Right lobe of liver (tissue), 6 donors: ENCODE measurements around the gene COMMD9. TPM values are rescaled to one million over a fixed set of nuclear protein-coding genes. Genes with fewer than 3 reads are reported as not detected.

Experiments used
- ATAC-seq, 4 donors: fragments of 200-7000 bp; cut with Tn5 transposase; one replicate each; pipeline ENCODE4 v1.9.1; 2020; ENCODE audit warnings: mild to moderate bottlenecking in 4 of 4, moderate library complexity in 4 of 4
- DNase-seq, 3 donors: peaks; one replicate each; pipeline ENCODE4 v3.0.0-alpha.2; 2020
- H3K27ac ChIP-seq, 3 donors: fragments of 200-600 bp; one replicate each; pipeline ENCODE4 v1.8.0; 2022
- H3K27me3 ChIP-seq, 2 donors: fragments of 200-600 bp; one replicate each; pipeline ENCODE4 v1.8.0; 2022
- H3K36me3 ChIP-seq, 4 donors: fragments of 200-600 bp; sonication (generic) in 1 of 4; one replicate each; pipeline versions ENCODE4 v1.5.1 to v1.8.0; 2017 to 2022; ENCODE audit warnings: control low read depth in 1 of 4
- H3K4me1 ChIP-seq, 4 donors: fragments of 200-600 bp; sonication (generic) in 1 of 4; one replicate each; pipeline versions ENCODE4 v1.5.1 to v1.8.0; 2017 to 2022; ENCODE audit warnings: control low read depth in 1 of 4
- H3K4me3 ChIP-seq, 3 donors: fragments of 200-600 bp; one replicate each; pipeline ENCODE4 v1.8.0; 2022
- H3K9me3 ChIP-seq, 4 donors: fragments of 200-600 bp; sonication (generic) in 1 of 4; one replicate each; pipeline versions ENCODE4 v1.5.1 to v1.8.0; 2017 to 2022; ENCODE audit warnings: control low read depth in 1 of 4
- CTCF ChIP-seq, 4 donors: fragments of 200-600 bp in 3 of 4; fragments of 450-650 bp in 1 of 4; IDR thresholded peaks; one replicate each; pipeline versions ENCODE4 v1.5.1 to v1.8.0; 2016 to 2022; ENCODE audit warnings: antibody characterized with exemption in 4 of 4, mild to moderate bottlenecking in 2 of 4
- POLR2A ChIP-seq: fragments of 450-650 bp; IDR thresholded peaks from one replicate; pipeline ENCODE4 v1.6.1; 2017; ENCODE audit warnings: antibody characterized with exemption, mild to moderate bottlenecking
- WGBS: methylation state at CpG from one replicate; pipeline ENCODE4 v1.1.6; 2018; ENCODE audit warnings: low coverage, low lambda C conversion rate; ENCODE audit not compliant: insufficient coverage; ENCODE audit errors: missing lambda C conversion rate; 5-methylcytosine and 5-hydroxymethylcytosine counted together
- intact Hi-C, 2 donors: fragments of 100-400 bp; cut with DNase I; formaldehyde crosslinking; loops; one replicate each; pipeline versions ENCODE4 v1.11.2 to v1.14.1; 2022
- total RNA-seq, 6 experiments: library from RNA; depleted of rRNA in 2 of 6; stranded (reverse); fragments of >200 nt in 2 of 6; fragmentation: NEBNext Ultra II Directional in 3 of 6; extraction: Animal tissue kit (Norgen Biotek cat#: 25700) in 3 of 6; gene quantifications; one replicate each; pipeline versions ENCODE4 v1.1.0 to v1.2.4, GENCODE V29; 2016 to 2023
- donor health status: DM: no; HTN: yes; CAD: no.
- donor health status: DM: no; HTN: no; CAD: no.
- donor health status: DM: no; HTN: no; CAD: no.
- donor health status: DM: no; HTN: yes; CAD: no.
- donor health status: DM: no; HTN: yes; CAD: no.

The COMMD9 gene
- total RNA-seq, 6 experiments from 2014 or later = 30.6 to 41.4 (median 34.6) TPM

- Histone ChIP-seq H3K27me3 (no peaks in the 10 kb centered on the region), H3K27ac (peak overlapping the region in 1 of 3 donors; percentile 21), H3K36me3 (no peaks in the 10 kb centered on the region), H3K4me3 (no peak overlapping the region), H3K9me3 (no peaks in the 10 kb centered on the region), H3K4me1 (peaks cover 0 to 24% (median 0%) of the 10 kb centered on the region in 4 donors)
- ATAC-seq (peak in 3 of 4 donors; percentile 41 to 67 (median 52)), DNase-seq (no peak)
- no peak for TF ChIP-seq CTCF (IDR thresholded peaks at IDR 0.05)
- TF ChIP-seq POLR2A = no peak
- intact Hi-C loops = no loop called here
- 10% methylated on average over 3 of the region's 3 CpGs for WGBS
These were observed 41.7 kb downstream of the COMMD9 start for GRCh38 chr11:36247493-36247892.

DNA sequence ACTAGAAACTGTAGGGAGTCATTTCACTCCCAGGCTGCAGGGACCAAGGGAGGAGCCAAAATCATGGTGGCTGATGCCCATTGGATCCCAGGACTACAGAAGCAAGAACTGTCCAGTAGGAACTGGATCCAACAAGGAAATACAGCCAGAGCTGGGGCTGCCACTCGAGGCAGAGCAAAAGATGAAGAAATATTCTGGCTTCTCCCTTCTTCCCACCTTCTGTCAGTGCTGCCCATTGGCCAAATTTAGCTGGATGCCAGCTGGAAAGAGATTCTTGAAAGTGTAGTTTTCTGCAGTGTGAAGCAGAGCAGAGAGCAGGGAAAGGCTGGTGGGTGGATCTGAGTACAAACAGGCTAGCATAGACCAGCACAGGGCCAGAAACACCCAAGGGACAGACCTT is 45.6 kb downstream of the COMMD9 start:
- DNase-seq (no peak), ATAC-seq (no peak)
- Histone ChIP-seq H3K4me1 (peaks cover 0 to 15% (median 0%) of the 10 kb centered on the region in 4 donors), H3K9me3 (no peaks in the 10 kb centered on the region), H3K4me3 (no peak overlapping the region), H3K27ac (no peak overlapping the region), H3K27me3 (no peaks in the 10 kb centered on the region), H3K36me3 (no peaks in the 10 kb centered on the region)
- WGBS = 40% methylated on average over 1 of the region's 1 CpG
- intact Hi-C loops = no loop called here
- no peak for TF ChIP-seq POLR2A
- no peak for TF ChIP-seq CTCF (IDR thresholded peaks at IDR 0.05)

DNA sequence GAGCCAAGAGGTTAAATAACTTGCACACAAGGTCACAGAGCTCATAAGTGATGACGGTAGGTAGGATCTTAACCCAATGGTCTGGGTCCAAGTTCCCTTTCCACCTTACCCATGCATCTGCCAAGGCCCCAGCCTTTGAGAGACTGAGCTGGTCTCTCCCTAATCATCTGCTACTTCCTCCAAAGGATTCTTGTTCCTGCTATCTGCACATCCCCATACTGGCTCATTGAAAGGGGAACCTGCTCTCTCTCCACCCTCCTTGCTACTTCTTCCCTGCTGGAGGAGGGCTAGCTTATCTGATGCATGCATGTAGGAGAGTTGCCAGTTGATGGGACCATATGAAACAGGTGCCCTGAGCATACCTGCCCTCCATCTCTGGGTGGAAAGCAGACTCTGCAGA is 47.7 kb downstream of the COMMD9 start:
- intact Hi-C loops = no loop called here
- Histone ChIP-seq H3K4me1 (no peaks in the 10 kb centered on the region), H3K27me3 (no peaks in the 10 kb centered on the region), H3K27ac (no peak overlapping the region), H3K9me3 (no peaks in the 10 kb centered on the region), H3K36me3 (no peaks in the 10 kb centered on the region), H3K4me3 (no peak overlapping the region)
- 36% methylated on average over 1 of the region's 1 CpG for WGBS
- ATAC-seq = peak in 1 of 4 donors; percentile 22
- no peak for DNase-seq
- TF ChIP-seq CTCF (IDR thresholded peaks at IDR 0.05) (no peak), POLR2A (no peak)

DNA sequence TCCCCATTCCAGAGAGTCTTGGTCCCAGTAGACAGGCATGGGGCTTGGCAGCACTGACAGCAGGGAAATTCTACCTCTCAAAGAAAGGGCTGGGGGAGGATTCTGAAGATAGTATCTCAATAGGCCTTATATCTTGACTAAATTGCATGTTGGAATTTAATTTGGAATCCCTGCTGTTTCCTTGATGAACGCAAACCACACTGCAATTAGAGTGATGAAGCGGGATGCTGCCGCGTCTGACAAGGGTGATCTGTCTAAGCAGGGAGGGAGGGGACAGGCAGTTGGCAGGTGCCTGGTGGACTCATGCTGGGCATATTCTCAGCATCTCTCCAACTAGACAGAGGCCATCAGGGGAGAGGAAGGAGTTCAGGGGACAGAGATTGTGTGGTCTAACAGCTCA is 48.4 kb downstream of the COMMD9 start:
- DNase-seq (no peak), ATAC-seq (no peak)
- H3K27me3 ChIP-seq = no peaks in the 10 kb centered on the region
- TF ChIP-seq CTCF (IDR thresholded peaks at IDR 0.05) = no peak
- no peak for TF ChIP-seq POLR2A
- intact Hi-C loops = no loop called here
- WGBS = 96% methylated on average over 4 of the region's 4 CpGs
- H3K4me1 ChIP-seq = no peaks in the 10 kb centered on the region
- H3K4me3 ChIP-seq = no peak overlapping the region
- no peaks in the 10 kb centered on the region for H3K9me3 ChIP-seq
- H3K36me3 ChIP-seq = no peaks in the 10 kb centered on the region
- no peak overlapping the region for H3K27ac ChIP-seq

DNA sequence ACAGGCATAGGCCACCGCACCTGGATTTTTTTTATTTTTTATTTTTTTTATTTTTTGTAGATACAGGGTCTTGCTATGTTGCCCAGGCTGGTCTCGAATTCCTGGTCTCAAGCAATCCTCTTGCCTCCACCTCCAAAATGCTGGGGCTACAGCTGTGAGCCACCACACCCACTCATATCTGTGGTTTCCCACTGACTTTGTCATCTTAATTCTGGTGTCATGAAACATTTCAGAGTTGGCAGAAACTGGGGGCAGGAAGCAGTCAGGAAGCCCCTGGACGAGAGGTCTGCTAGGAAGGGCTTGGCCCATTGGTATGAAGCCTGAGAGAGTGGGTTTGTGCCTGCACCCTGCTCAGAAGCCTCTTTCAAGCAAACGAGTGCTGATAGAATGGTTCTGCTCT is 49.1 kb downstream of the COMMD9 start:
- H3K4me1 ChIP-seq = no peaks in the 10 kb centered on the region
- ATAC-seq = no peak
- no peak overlapping the region for H3K4me3 ChIP-seq
- WGBS = 62% methylated on average over 4 of the region's 4 CpGs
- H3K9me3 ChIP-seq = no peaks in the 10 kb centered on the region
- no peak for DNase-seq
- no peaks in the 10 kb centered on the region for H3K27me3 ChIP-seq
- H3K27ac ChIP-seq = no peak overlapping the region
- intact Hi-C loops = no loop called here
- TF ChIP-seq CTCF (IDR thresholded peaks at IDR 0.05) (no peak), POLR2A (no peak)
- no peaks in the 10 kb centered on the region for H3K36me3 ChIP-seq
